ENCODE results near the gene FBXO42.
"Not testable (repeated sequence)": the region's sequence is repeated elsewhere in the genome, so short reads cannot be mapped to it uniquely, and the experiment has no call there.

The FBXO42 gene

GRCh38 chr1:16219968-16220500, 132.2 kb downstream of the FBXO42 start:
- DNase-seq (ENCODE audit: low read depth), result no peak

- DNase-seq (ENCODE audit: low read depth), result no peak
Observed at GRCh38 chr1:16218674-16219071, 133.6 kb downstream of the FBXO42 start.

DNA sequence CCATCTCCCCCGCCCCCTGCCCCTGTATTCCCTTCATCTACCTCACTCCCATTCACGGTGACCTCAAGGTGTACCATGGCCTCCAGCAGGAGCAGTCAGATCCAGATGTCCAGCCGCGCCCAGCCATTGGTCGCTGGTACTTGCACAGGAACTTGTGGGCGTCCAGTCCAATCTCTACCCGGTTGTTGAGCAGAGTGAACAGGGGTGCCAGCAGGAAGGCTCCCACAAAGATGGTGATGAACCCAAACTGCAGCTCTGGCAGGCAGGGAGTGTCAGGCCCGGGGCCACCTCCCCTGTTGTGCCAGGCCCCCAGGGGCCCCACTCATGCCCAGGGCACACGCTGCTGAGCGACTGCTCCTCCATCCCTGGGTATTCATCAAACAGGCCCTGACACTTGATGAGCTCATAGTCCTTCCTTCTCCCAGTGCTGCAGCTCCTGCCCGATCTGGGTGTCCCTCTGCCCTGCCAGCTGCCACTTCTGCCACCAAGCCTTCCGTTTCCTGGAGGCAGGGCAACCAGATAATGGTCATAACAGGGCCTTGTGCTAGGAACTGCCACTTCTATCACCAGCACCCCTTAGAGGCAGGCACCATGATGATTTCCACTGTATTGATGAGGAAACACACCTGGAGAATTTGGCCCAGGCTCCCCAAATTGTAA, 134.1 kb downstream of the FBXO42 start:
- no peak for DNase-seq (ENCODE audit: low read depth)

- peak; percentile 97 for DNase-seq (ENCODE audit: low read depth)
Observed at GRCh38 chr1:16217061-16217785, 135.1 kb downstream of the FBXO42 start.

- peak; percentile 64 for DNase-seq (ENCODE audit: low read depth)
Observed at GRCh38 chr1:16215882-16216753, 136.2 kb downstream of the FBXO42 start.

GRCh38 chr1:16215240-16215639, 137.0 kb downstream of the FBXO42 start:
- not testable (repeated sequence) for DNase-seq (ENCODE audit: low read depth)

- DNase-seq (ENCODE audit: low read depth), result not testable (repeated sequence)
Observed at GRCh38 chr1:16213544-16213943, 138.7 kb downstream of the FBXO42 start.

DNA sequence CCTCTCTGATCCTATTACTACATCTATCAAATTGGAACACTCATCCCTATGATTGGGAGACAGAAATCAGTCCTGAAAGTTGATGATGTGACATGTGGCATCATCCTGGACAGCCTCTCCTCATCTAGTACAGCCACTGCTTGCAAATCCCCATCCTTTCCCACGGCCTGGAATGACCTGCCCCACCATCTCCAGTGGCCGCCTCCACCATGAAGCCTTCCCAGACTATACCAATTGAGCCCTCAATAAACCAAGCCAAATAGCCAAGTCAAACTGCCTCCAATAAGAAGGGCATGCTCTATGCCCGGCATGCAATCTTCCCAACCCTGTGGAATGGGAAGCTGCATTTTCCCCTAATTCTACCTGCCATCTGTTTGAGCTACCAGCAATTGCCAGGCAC, 139.3 kb downstream of the FBXO42 start:
- DNase-seq (ENCODE audit: low read depth), result no peak

DNA sequence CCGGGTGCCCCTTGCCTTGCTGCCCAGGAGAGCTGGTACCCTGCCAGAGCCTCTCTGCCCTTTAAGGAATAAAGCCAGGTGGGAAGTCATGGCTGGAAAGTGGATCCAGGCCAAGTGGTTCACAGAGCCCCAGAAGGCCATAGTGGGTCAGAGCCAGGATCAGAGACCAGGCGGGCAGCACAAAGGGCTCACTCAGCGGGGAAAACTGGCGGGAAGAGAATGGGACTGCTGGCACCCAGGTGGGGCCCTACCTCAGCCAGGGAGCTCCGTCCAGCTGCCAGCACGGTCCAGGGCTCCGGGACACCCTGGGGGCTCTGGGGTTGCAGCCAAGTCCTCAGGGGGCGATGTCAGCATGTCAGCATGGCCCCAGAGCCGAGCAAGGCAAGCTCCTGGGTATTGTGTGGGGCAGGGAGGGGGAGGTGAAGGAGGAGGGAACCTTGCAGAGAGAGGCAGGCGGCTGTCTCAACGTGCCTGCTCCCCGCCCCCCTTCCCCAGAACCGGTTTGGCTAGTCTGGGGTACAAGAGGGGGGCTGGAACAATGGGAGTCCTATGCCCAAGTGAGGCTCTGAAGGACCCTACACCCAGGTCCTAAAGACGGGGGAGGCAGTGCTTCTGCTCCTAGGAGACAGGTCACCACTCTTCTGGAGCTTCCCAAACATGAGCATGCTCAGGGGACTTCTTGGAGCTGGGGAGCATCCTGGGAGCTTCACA, 139.9 kb downstream of the FBXO42 start, which contains the start of gene ARHGEF19:
TSS of gene ARHGEF19 (minus strand) at position 402 of the 711 bp plus-strand sequence. CDS start 3,598 bp downstream, outside the sequence.
- no peak for DNase-seq (ENCODE audit: low read depth)

GRCh38 chr1:16211824-16212223, 140.5 kb downstream of the FBXO42 start:
- no peak for DNase-seq (ENCODE audit: low read depth)

DNA sequence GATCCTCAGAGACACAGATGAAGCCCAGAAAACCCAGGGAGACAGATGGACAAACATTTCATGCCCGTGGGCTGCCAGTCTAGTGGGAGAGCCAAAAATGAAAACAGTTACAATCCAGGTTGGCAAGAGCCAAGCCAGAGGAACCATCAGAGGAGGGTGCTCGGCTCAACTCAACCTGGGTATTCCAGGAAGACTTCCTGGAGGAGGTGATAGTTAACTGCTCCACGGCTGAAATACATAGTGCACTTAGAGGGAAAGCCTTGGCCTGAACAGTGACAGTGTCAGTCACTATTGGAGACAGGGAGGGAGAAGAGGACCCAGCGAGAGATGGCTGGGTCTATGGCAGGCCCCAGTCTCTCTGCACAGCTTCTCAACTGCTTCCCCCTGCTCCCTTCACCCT, 141.7 kb downstream of the FBXO42 start:
- DNase-seq (ENCODE audit: low read depth), result no peak

DNA sequence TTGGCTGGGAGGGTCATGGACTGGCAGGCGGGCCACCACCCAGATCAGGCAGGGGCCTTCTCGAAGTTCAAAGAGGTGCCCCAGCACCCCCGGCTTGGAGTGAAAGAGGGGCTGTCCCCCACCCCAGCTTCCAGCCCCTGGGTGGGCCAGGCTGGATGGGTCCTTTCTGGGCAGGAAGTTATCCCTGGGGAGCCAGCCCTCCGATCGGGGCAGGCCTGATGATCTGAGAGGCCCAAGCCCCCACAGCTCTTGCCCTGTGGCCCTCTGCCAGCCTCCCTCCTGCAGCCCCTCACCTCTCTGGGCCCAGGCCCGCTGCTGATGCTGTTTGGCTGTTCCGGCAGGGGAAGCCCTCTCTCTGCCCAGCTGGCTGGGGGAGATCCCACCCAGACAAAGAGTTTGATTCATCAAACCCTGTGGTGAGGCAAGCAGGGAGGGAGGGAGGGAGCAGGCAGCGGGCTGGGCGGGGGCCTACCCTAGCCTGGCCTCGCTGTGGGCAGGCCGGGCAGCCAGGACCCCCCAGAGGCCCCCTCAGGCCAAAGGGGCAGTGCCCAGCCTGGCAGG, 142.4 kb downstream of the FBXO42 start:
- no peak for DNase-seq (ENCODE audit: low read depth)

DNA sequence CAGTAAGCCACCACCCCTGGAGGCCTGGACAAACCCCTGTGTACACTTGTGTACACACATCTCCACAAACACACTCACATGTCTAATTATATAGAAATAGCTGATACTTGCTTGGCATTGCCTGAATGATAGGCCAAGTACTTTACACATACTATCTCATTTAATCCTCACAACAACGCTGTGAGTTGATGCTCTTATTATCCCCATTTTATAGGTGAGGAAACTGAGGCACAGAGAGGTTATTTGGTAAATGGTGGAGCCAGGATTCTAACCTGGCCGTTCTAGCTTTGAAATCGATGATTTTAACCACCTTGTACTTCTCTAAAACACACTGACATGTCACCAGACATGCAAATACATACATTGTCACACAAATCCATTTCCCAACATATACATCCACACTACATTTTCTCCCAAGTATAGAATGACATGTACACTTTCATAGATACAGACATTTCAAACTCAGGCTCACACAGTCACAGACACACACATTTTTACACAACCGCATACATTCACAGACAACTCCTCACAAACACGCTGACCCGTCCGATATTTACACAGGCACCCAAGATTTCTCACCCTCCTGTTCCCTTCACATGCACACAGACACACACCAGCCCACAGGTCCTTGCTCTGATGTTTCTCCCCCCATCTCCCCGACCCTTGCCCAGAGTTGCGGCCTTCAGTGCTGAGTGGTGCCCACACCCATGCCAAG, 143.0 kb downstream of the FBXO42 start:
- DNase-seq (ENCODE audit: low read depth), result no peak

- no peak for DNase-seq (ENCODE audit: low read depth)
Observed at GRCh38 chr1:16208270-16208987, 143.9 kb downstream of the FBXO42 start.

DNA sequence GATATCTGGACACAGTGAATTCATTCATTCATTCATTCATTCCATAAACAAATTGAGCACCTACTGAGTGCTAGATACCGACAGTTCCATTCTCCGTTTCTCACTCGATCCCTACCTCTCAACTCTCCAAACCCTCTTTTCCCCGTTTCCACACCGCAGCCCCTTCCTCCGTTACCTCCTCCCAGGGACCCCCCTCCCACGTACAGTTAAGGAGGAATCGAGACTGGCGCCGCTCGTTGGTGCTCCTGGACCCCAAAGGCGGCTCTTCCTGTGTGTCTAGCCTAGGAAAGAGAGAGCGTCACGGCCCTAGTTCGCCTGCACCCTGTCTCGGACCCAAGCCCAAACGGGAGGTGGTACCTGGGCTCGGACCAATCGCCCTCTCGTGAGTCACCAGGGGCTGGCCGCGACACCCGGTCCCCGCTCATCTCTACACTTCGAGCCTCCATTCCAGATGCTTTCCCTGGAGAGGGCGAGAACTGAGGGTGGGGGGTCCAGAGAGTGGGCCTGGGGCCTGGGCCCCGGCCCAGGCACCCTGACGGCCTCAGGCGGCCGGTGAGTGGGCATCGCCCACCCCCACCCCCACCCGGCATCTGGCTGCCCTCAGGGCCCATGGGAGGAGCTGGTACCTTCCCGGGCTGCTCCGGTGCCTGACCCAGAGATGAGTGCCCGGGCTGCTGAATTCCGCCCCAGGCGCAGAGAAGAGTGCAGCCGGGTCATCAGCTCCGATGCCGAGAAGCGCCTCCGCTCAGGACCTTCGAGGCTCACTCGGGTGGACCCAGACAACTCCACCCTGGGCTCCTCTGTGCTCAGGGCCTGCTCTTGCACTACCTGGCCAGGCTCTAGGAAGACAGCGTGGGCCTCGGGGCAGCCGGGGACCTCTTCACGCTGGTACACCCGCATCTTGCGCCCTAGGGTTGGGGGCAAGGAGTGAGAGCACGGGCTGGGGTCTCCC, 144.7 kb downstream of the FBXO42 start:
- DNase-seq (ENCODE audit: low read depth), result no peak

GRCh38 chr1:16206547-16207317, 145.5 kb downstream of the FBXO42 start:
- peak; percentile 99 for DNase-seq (ENCODE audit: low read depth)

- no peak for DNase-seq (ENCODE audit: low read depth)
Observed at GRCh38 chr1:16205891-16206546, 146.3 kb downstream of the FBXO42 start.

DNA sequence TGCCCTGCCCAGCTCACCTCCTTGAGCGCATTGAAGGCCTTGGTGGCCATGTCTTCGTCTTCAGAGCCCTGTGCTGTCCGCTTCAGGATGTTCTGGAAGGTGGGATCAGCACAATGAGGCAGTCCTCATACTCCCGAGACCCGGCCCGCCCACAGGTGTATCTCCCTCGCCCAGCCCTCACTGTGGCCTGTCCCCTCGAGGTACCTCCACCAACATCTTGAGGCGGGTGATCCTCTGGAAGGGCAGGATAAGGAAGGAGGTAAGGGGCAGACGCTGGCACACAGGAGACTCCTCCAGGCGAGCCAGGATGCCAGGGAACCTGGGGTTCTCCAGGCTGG, 147.0 kb downstream of the FBXO42 start:
- DNase-seq (ENCODE audit: low read depth), result no peak
